WTC11 (cell line): ENCODE results near the gene KNSTRN. TPM values are rescaled to one million over a fixed set of nuclear protein-coding genes. Genes with fewer than 3 reads are reported as not detected.

Experiments
- ATAC-seq: fragments of 200-7000 bp; cut with Tn5 transposase; 2 replicates; pipeline ENCODE4 v1.10.0; 2021; ENCODE audit warnings: mild to moderate bottlenecking, moderate library complexity
- CTCF ChIA-PET: fragments of 300-600 bp; sonication (Branson Sonifier 250); formaldehyde crosslinking; loops from one replicate; lab custom pipeline; 2021; ENCODE audit warnings: antibody characterized with exemption; lab: Charles Lee
- POLR2A ChIA-PET: fragments of 350-600 bp; sonication (Branson Sonifier 250); formaldehyde crosslinking; loops from one replicate; lab custom pipeline; 2021; ENCODE audit warnings: antibody characterized with exemption; lab: Charles Lee
- DNase-seq: peaks from one replicate; pipeline ENCODE4 v3.0.0; 2021; ENCODE audit warnings: low spot score
- H3K27ac Mint-ChIP-seq: 2 replicates; pipeline ENCODE4 v1.8.0; 2021; ENCODE audit warnings: mixed read lengths
- H3K27me3 Mint-ChIP-seq: 2 replicates; pipeline ENCODE4 v1.8.0; 2021; ENCODE audit warnings: low read depth, mild to moderate bottlenecking, moderate library complexity, mixed read lengths
- H3K36me3 Mint-ChIP-seq: 2 replicates; pipeline ENCODE4 v1.8.0; 2021; ENCODE audit warnings: mixed read lengths
- H3K4me1 Mint-ChIP-seq: 2 replicates; pipeline ENCODE4 v1.8.0; 2022; ENCODE audit warnings: mixed read lengths
- H3K4me3 Mint-ChIP-seq: 2 replicates; pipeline ENCODE4 v1.8.0; 2021; ENCODE audit warnings: mild to moderate bottlenecking, moderate library complexity, mixed read lengths
- H3K9me3 Mint-ChIP-seq: 2 replicates; pipeline ENCODE4 v1.8.0; 2021; ENCODE audit warnings: mixed read lengths
- FOXK1 ChIP-seq: sonication (generic); formaldehyde crosslinking; IDR thresholded peaks from 2 replicates; pipeline ENCODE4 v1.8.0; 2022; ENCODE audit warnings: mild to moderate bottlenecking, moderate library complexity, missing genetic modification reagents
- MXD4 ChIP-seq: fragments of 250-450 bp; sonication (Bioruptor Pico); IDR thresholded peaks from 2 replicates; pipeline ENCODE4 v1.8.0; 2021; ENCODE audit warnings: mild to moderate bottlenecking, moderate library complexity, borderline replicate concordance
- OVOL2 ChIP-seq: fragments of 250-450 bp; sonication (Bioruptor Pico); IDR thresholded peaks from 2 replicates; pipeline ENCODE4 v1.9.0; 2021; ENCODE audit warnings: mild to moderate bottlenecking, borderline replicate concordance
- PRRX2 ChIP-seq: fragments of 250-450 bp; sonication (Bioruptor Pico); IDR thresholded peaks from 2 replicates; pipeline ENCODE4 v1.8.0; 2021; ENCODE audit warnings: mild to moderate bottlenecking
- SMAD3 ChIP-seq: sonication (generic); formaldehyde crosslinking; IDR thresholded peaks from 2 replicates; pipeline ENCODE4 v1.8.0; 2022; ENCODE audit warnings: missing genetic modification reagents, mild to moderate bottlenecking, borderline replicate concordance
- SP1 ChIP-seq: sonication (generic); formaldehyde crosslinking; conservative IDR thresholded peaks from 2 replicates; pipeline ENCODE4 v1.8.1; 2022; ENCODE audit warnings: missing genetic modification reagents
- ZNF396 ChIP-seq: fragments of 250-450 bp; sonication (Bioruptor Pico); IDR thresholded peaks from 2 replicates; pipeline ENCODE4 v1.8.0; 2021; ENCODE audit warnings: mild to moderate bottlenecking, moderate library complexity, borderline replicate concordance
- ZNF671 ChIP-seq: fragments of 250-450 bp; sonication (Bioruptor Pico); IDR thresholded peaks from 2 replicates; pipeline ENCODE4 v1.8.0; 2021; ENCODE audit warnings: mild to moderate bottlenecking
- total RNA-seq: library from RNA; stranded (reverse); gene quantifications from 3 replicates; pipeline ENCODE4 v1.2.3, GENCODE V29; 2021
- TF ChIP-seq, protein P1 (sequence below): fragments of 200-600 bp; IDR thresholded peaks from 2 replicates; pipeline ENCODE4 v1.8.0; 2022; ENCODE audit warnings: antibody characterized with exemption
- TF ChIP-seq, protein P2 (sequence below): sonication (generic); formaldehyde crosslinking; IDR thresholded peaks from 2 replicates; pipeline ENCODE4 v1.8.0; 2023; ENCODE audit warnings: mild to moderate bottlenecking, missing genetic modification reagents
- TF ChIP-seq, protein P3 (sequence below): sonication (generic); formaldehyde crosslinking; IDR thresholded peaks from 2 replicates; pipeline ENCODE4 v1.8.1; 2022; ENCODE audit warnings: missing genetic modification reagents, borderline replicate concordance
- TF ChIP-seq, protein P4 (sequence below): sonication (generic); formaldehyde crosslinking; IDR thresholded peaks from 2 replicates; pipeline ENCODE4 v1.8.1; 2023; ENCODE audit warnings: mild to moderate bottlenecking, missing genetic modification reagents
- TF ChIP-seq, protein P5 (sequence below): sonication (generic); formaldehyde crosslinking; IDR thresholded peaks from 2 replicates; pipeline ENCODE4 v1.8.1; 2022; ENCODE audit warnings: mild to moderate bottlenecking, moderate library complexity, missing genetic modification reagents
- TF ChIP-seq, protein P6 (sequence below): fragments of 250-450 bp; sonication (Bioruptor Pico); IDR thresholded peaks from 2 replicates; pipeline ENCODE4 v1.9.0; 2021; ENCODE audit warnings: moderate library complexity, mild to moderate bottlenecking, inconsistent platforms, borderline replicate concordance
- TF ChIP-seq, protein P7 (sequence below): sonication (generic); formaldehyde crosslinking; IDR thresholded peaks from 2 replicates; pipeline ENCODE4 v1.8.0; 2022; ENCODE audit warnings: missing genetic modification reagents

The KNSTRN gene
- total RNA-seq, 1 experiment from 2014 or later = 73.4 TPM

DNA sequence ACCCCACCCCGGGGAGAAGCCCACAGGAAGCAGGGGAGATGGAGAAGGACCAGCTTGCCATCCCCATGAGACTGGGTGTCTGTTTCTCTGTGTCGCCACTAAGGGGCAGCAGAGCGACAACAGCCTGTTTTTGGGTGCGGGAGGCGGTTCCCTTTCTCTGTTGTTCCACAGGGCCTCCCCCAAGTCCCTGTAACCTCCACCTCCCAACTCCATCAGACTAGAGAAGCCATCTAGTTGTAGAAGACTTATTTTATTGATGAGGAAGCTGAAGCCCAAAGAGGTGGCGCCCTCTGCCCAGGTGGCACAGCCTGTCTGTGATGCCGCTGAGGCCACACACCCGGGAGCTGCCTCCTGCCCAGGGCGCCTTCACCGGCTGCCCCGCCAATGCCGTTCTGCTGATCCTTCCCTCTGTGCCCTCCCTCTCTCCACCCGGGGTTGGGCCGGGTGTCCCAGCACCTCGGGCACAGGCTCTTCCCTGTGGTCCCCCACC, 37.8 kb upstream of the KNSTRN start:
- H3K36me3 Mint-ChIP-seq = no peaks in the 10 kb centered on the region
- no peak overlapping the region for H3K4me3 Mint-ChIP-seq
- CTCF ChIA-PET = interaction anchor here (0.6 to 6.6 kb wide), 43 partner anchors 9 to 307 kb away, joined by 3 to 98 read pairs (median 4); partner anchors contain the start of genes DISP2, INAFM2, IVD and KNSTRN
- DNase-seq (peak; percentile 78), ATAC-seq (peak; percentile 74)
- TF ChIP-seq, protein P1, sequence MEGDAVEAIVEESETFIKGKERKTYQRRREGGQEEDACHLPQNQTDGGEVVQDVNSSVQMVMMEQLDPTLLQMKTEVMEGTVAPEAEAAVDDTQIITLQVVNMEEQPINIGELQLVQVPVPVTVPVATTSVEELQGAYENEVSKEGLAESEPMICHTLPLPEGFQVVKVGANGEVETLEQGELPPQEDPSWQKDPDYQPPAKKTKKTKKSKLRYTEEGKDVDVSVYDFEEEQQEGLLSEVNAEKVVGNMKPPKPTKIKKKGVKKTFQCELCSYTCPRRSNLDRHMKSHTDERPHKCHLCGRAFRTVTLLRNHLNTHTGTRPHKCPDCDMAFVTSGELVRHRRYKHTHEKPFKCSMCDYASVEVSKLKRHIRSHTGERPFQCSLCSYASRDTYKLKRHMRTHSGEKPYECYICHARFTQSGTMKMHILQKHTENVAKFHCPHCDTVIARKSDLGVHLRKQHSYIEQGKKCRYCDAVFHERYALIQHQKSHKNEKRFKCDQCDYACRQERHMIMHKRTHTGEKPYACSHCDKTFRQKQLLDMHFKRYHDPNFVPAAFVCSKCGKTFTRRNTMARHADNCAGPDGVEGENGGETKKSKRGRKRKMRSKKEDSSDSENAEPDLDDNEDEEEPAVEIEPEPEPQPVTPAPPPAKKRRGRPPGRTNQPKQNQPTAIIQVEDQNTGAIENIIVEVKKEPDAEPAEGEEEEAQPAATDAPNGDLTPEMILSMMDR = peak; percentile 59
- no peak for TF ChIP-seq SP1
- POLR2A ChIA-PET = no interaction called here
- H3K27me3 Mint-ChIP-seq = no peaks in the 10 kb centered on the region
- H3K9me3 Mint-ChIP-seq = no peaks in the 10 kb centered on the region
- H3K27ac Mint-ChIP-seq = no peak overlapping the region
- peaks cover 17% of the 10 kb centered on the region for H3K4me1 Mint-ChIP-seq

DNA sequence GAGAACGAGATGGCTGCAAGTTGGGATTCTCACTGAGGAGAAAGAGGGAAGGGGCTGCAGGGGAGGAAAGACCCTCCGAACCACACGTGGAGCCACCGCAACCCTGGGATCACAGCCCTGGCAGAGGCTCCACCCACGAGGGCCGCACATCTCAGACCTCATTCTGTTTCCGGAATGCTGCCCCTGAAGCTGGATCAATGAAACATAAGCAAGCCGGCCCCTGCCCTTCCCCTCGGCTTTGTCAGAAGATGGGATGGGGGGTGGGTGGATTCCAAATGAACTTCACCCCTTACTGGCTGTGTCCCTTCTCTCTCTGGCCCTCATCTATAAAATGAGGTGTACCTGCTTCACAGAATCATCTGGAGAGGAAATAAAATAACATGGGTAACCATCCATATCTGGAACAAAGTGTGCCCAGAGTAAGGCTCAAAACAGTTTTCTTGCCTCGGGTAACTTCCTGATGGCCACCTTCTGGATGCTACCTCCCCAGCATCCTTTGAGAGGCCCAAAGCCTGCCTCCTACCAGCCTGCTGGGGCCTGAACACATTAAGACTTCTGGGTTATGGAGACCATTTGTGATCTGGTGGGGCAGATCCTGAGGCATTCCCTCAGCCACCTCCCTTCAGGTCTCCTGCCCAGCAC, 37.2 kb upstream of the KNSTRN start:
- Mint-ChIP-seq H3K36me3 (no peaks in the 10 kb centered on the region), H3K4me3 (no peak overlapping the region), H3K9me3 (no peaks in the 10 kb centered on the region), H3K4me1 (peaks cover 11% of the 10 kb centered on the region), H3K27ac (no peak overlapping the region), H3K27me3 (no peaks in the 10 kb centered on the region)
- DNase-seq (no peak), ATAC-seq (no peak)
- POLR2A ChIA-PET = no interaction called here
- no peak for TF ChIP-seq ZNF671 (CRISPR knock-in tag)
- no peak for TF ChIP-seq MXD4 (CRISPR knock-in tag)
- TF ChIP-seq, protein P2, sequence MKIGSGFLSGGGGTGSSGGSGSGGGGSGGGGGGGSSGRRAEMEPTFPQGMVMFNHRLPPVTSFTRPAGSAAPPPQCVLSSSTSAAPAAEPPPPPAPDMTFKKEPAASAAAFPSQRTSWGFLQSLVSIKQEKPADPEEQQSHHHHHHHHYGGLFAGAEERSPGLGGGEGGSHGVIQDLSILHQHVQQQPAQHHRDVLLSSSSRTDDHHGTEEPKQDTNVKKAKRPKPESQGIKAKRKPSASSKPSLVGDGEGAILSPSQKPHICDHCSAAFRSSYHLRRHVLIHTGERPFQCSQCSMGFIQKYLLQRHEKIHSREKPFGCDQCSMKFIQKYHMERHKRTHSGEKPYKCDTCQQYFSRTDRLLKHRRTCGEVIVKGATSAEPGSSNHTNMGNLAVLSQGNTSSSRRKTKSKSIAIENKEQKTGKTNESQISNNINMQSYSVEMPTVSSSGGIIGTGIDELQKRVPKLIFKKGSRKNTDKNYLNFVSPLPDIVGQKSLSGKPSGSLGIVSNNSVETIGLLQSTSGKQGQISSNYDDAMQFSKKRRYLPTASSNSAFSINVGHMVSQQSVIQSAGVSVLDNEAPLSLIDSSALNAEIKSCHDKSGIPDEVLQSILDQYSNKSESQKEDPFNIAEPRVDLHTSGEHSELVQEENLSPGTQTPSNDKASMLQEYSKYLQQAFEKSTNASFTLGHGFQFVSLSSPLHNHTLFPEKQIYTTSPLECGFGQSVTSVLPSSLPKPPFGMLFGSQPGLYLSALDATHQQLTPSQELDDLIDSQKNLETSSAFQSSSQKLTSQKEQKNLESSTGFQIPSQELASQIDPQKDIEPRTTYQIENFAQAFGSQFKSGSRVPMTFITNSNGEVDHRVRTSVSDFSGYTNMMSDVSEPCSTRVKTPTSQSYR (CRISPR knock-in tag) = no peak
- TF ChIP-seq, protein P3, sequence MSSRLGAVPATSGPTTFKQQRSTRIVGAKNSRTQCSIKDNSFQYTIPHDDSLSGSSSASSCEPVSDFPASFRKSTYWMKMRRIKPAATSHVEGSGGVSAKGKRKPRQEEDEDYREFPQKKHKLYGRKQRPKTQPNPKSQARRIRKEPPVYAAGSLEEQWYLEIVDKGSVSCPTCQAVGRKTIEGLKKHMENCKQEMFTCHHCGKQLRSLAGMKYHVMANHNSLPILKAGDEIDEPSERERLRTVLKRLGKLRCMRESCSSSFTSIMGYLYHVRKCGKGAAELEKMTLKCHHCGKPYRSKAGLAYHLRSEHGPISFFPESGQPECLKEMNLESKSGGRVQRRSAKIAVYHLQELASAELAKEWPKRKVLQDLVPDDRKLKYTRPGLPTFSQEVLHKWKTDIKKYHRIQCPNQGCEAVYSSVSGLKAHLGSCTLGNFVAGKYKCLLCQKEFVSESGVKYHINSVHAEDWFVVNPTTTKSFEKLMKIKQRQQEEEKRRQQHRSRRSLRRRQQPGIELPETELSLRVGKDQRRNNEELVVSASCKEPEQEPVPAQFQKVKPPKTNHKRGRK (CRISPR knock-in tag) = no peak
- TF ChIP-seq, protein P4, sequence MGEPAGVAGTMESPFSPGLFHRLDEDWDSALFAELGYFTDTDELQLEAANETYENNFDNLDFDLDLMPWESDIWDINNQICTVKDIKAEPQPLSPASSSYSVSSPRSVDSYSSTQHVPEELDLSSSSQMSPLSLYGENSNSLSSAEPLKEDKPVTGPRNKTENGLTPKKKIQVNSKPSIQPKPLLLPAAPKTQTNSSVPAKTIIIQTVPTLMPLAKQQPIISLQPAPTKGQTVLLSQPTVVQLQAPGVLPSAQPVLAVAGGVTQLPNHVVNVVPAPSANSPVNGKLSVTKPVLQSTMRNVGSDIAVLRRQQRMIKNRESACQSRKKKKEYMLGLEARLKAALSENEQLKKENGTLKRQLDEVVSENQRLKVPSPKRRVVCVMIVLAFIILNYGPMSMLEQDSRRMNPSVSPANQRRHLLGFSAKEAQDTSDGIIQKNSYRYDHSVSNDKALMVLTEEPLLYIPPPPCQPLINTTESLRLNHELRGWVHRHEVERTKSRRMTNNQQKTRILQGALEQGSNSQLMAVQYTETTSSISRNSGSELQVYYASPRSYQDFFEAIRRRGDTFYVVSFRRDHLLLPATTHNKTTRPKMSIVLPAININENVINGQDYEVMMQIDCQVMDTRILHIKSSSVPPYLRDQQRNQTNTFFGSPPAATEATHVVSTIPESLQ (CRISPR knock-in tag) = no peak
- CTCF ChIA-PET = interaction anchor here (0.6 to 6.6 kb wide), 29 partner anchors 10 to 239 kb away, joined by 3 to 98 read pairs (median 9); partner anchors contain the start of genes DISP2, INAFM2, IVD and KNSTRN

DNA sequence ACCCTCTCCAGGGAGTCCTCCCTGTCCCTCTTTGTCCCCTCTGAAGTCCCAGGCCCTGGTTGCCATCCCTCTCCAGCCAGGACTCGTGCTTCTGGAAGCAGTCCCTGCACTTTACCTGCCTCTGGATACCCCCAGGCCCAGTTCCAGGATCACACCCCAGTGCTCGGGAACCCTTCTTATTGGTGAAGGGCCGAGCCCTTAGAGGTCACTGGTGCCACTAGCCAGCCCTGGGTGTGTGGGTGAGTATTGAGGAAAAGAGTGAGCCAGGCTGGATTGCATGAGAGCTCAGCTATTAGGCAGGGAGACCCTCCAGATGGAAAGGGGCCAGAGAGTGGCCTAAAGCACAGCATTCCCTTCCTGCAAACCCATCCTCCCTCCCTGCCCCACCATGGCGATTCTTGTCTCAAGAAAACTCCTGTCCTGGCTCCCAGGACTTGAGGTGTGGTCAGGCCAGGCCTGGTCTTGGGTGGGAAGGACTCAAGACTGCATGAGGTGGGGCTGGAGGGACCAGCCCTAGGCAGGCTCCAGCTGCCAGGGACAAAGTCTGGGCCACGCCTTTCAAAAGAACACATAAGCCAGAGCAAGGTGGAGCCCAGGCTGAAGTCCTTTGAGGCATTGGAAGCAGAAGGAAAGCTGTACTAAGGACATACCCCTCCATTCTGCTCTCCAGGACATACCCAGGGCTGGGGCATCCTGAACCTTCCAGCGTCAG, 36.5 kb upstream of the KNSTRN start:
- Mint-ChIP-seq H3K4me1 (peaks cover 10% of the 10 kb centered on the region), H3K27ac (no peak overlapping the region), H3K36me3 (no peaks in the 10 kb centered on the region), H3K9me3 (no peaks in the 10 kb centered on the region), H3K27me3 (no peaks in the 10 kb centered on the region), H3K4me3 (no peak overlapping the region)
- POLR2A ChIA-PET = no interaction called here
- CTCF ChIA-PET = interaction anchor here (1.0 to 6.6 kb wide), 8 partner anchors 9 to 83 kb away, joined by 3 to 98 read pairs (median 17); partner anchors contain the start of genes DISP2 and INAFM2
- no peak for ATAC-seq
- no peak for DNase-seq
- TF ChIP-seq ZNF396 (CRISPR knock-in tag) (no peak), PRRX2 (no peak), FOXK1 (CRISPR knock-in tag) (no peak), OVOL2 (CRISPR knock-in tag) (no peak), SMAD3 (CRISPR knock-in tag) (no peak)
- TF ChIP-seq, protein P5, sequence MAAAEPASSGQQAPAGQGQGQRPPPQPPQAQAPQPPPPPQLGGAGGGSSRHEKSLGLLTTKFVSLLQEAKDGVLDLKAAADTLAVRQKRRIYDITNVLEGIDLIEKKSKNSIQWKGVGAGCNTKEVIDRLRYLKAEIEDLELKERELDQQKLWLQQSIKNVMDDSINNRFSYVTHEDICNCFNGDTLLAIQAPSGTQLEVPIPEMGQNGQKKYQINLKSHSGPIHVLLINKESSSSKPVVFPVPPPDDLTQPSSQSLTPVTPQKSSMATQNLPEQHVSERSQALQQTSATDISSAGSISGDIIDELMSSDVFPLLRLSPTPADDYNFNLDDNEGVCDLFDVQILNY (CRISPR knock-in tag) = no peak
- TF ChIP-seq, protein P6, sequence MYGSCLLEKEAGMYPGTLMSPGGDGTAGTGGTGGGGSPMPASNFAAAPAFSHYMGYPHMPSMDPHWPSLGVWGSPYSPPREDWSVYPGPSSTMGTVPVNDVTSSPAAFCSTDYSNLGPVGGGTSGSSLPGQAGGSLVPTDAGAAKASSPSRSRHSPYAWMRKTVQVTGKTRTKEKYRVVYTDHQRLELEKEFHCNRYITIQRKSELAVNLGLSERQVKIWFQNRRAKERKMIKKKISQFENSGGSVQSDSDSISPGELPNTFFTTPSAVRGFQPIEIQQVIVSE (CRISPR knock-in tag) = no peak
- TF ChIP-seq, protein P7, sequence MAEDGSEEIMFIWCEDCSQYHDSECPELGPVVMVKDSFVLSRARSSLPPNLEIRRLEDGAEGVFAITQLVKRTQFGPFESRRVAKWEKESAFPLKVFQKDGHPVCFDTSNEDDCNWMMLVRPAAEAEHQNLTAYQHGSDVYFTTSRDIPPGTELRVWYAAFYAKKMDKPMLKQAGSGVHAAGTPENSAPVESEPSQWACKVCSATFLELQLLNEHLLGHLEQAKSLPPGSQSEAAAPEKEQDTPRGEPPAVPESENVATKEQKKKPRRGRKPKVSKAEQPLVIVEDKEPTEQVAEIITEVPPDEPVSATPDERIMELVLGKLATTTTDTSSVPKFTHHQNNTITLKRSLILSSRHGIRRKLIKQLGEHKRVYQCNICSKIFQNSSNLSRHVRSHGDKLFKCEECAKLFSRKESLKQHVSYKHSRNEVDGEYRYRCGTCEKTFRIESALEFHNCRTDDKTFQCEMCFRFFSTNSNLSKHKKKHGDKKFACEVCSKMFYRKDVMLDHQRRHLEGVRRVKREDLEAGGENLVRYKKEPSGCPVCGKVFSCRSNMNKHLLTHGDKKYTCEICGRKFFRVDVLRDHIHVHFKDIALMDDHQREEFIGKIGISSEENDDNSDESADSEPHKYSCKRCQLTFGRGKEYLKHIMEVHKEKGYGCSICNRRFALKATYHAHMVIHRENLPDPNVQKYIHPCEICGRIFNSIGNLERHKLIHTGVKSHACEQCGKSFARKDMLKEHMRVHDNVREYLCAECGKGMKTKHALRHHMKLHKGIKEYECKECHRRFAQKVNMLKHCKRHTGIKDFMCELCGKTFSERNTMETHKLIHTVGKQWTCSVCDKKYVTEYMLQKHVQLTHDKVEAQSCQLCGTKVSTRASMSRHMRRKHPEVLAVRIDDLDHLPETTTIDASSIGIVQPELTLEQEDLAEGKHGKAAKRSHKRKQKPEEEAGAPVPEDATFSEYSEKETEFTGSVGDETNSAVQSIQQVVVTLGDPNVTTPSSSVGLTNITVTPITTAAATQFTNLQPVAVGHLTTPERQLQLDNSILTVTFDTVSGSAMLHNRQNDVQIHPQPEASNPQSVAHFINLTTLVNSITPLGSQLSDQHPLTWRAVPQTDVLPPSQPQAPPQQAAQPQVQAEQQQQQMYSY (CRISPR knock-in tag) = no peak
